Spleen (tissue), 7 donors: ENCODE measurements around the gene CES4A.

Experiments used
- CTCF ChIP-seq, 11 experiments: fragments of 200-600 bp in 7 of 11; fragments of 450-650 bp in 4 of 11; sonication (generic) in 4 of 11; IDR thresholded peaks in 8 of 11; conservative IDR thresholded peaks in 3 of 11; 1 replicate in 7 of 11; 2 replicates in 4 of 11; pipeline versions ENCODE4 v1.4.0 to v1.8.0; 2016 to 2021; ENCODE audit warnings: antibody characterized with exemption in 11 of 11, inconsistent platforms in 4 of 11, mild to moderate bottlenecking in 1 of 11
- POLR2AphosphoS5 ChIP-seq, 3 donors: sonication (generic); formaldehyde crosslinking; IDR thresholded peaks; one replicate each; pipeline ENCODE4 v1.5.1; 2017; ENCODE audit warnings: antibody characterized with exemption in 3 of 3
- donor health status: DM: no; HTN: no; CAD: no; lungs with moderate emphysema.
- donor health status: DM: no; HTN: no; CAD: no.
- donor health status: DM: no; HTN: no; CAD: no.

GRCh38 chr16:67039260-67040020 lies 51.1 kb downstream of the CES4A start:
- TF ChIP-seq POLR2AphosphoS5 (IDR thresholded peaks at IDR 0.05): no peak
- no peak for TF ChIP-seq CTCF (IDR thresholded peaks at IDR 0.05 in 8 of 11, conservative IDR thresholded peaks at IDR 0.05 in 3 of 11)
